HTR-8/SVneo (cell line): Measurements from ENCODE around the gene KHSRP.

Experiments
- DNase-seq: peaks from one replicate; pipeline ENCODE4 v3.0.0; 2011; ENCODE audit warnings: low spot score, mixed read lengths; ENCODE audit not compliant: insufficient read length
- FAIRE-seq: peaks from 2 replicates; lab custom pipeline; 2011; peaks lifted over from hg19 to GRCh38; lab: Jason Lieb, UNC

The KHSRP gene

DNA sequence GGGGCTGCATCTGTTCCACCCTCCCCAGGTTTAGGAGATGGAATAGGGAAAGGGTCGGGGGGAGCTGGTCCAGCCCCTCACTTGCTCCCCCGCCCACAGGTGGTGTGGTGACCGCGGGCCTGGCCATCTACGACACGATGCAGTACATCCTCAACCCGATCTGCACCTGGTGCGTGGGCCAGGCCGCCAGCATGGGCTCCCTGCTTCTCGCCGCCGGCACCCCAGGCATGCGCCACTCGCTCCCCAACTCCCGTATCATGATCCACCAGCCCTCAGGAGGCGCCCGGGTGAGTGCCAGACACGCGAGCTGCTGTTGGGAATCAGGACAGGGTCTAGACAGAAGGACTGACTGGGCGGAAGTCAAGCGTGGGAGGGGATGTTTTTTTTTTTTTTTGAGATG is 60.3 kb downstream of the KHSRP start:
- no peak for FAIRE-seq
- no peak for DNase-seq
